ENCODE data around the gene SMARCE1.

GRCh38 chr17:40645291-40645690, 2.3 kb downstream of the SMARCE1 start:
- TF ChIP-seq POLR2A (IDR thresholded peaks at IDR 0.05) (no peak), CTCF (IDR thresholded peaks at IDR 0.05) (no peak)

Measured in Peyer's patch (tissue), 4 donors.